ENCODE results near the gene SHOX. TPM values are rescaled to one million over a fixed set of nuclear protein-coding genes. Genes with fewer than 3 reads are reported as not detected.
"Not testable (repeated sequence)": the region's sequence is repeated elsewhere in the genome, so short reads cannot be mapped to it uniquely, and the experiment has no call there.

Gene SHOX
- total and polyA plus RNA-seq, 12 donors, result not detected

- Histone ChIP-seq H3K27ac (no peak overlapping the region), H3K27me3 (peaks cover 22% of the 10 kb centered on the region), H3K9me3 (replicated peaks in 1 of 3) (no peaks in the 10 kb centered on the region), H3K4me3 (no peak overlapping the region), H3K4me1 (replicated peaks in 1 of 2) (no peaks in the 10 kb centered on the region), H3K36me3 (replicated peaks in 1 of 2) (no peaks in the 10 kb centered on the region)
- WGBS, 4 donors, result 56 to 74% (median 62%) methylated on average over 5 to 8 of the region's 8 CpGs
- TF ChIP-seq CTCF (IDR thresholded peaks at IDR 0.05) (no peak), POLR2A (IDR thresholded peaks at IDR 0.05) (no peak)
- intact Hi-C loops (cut with DNase I), result no loop called here
- DNase-seq, result peak in 1 of 7 donors; percentile 6
These were observed 12.7 kb upstream of the SHOX start for GRCh38 chrX:617891-618290.

GRCh38 chrX:618304-618703 lies 12.3 kb upstream of the SHOX start:
- H3K4me1 ChIP-seq (replicated peaks in 1 of 2); intact Hi-C loops (cut with DNase I); H3K9me3 ChIP-seq (replicated peaks in 1 of 3); H3K36me3 ChIP-seq (replicated peaks in 1 of 2); H3K27ac ChIP-seq; H3K4me3 ChIP-seq; DNase-seq: not testable (repeated sequence)
- peaks cover 22% of the 10 kb centered on the region for H3K27me3 ChIP-seq

- Histone ChIP-seq H3K9me3 (replicated peaks in 1 of 3) (no peaks in the 10 kb centered on the region), H3K4me3 (no peak overlapping the region), H3K36me3 (replicated peaks in 1 of 2) (no peaks in the 10 kb centered on the region), H3K27ac (no peak overlapping the region), H3K27me3 (peaks cover 25% of the 10 kb centered on the region), H3K4me1 (replicated peaks in 1 of 2) (no peaks in the 10 kb centered on the region)
- intact Hi-C loops (cut with DNase I), result no loop called here
- no peak for TF ChIP-seq POLR2A (IDR thresholded peaks at IDR 0.05)
- TF ChIP-seq CTCF (IDR thresholded peaks at IDR 0.05), result no peak
- 7 to 44% (median 14%) methylated on average over 3 to 54 of the region's 54 CpGs for WGBS, 4 donors
- DNase-seq, result peak in 1 of 7 donors; percentile 17
These were observed 11.7 kb upstream of the SHOX start for GRCh38 chrX:618761-619450.

- intact Hi-C loops (cut with DNase I), result no loop called here
- TF ChIP-seq CTCF (IDR thresholded peaks at IDR 0.05) (no peak), POLR2A (IDR thresholded peaks at IDR 0.05) (no peak)
- Histone ChIP-seq H3K27me3 (peaks cover 27% of the 10 kb centered on the region), H3K9me3 (replicated peaks in 1 of 3) (no peaks in the 10 kb centered on the region), H3K27ac (no peak overlapping the region), H3K4me1 (replicated peaks in 1 of 2) (no peaks in the 10 kb centered on the region), H3K36me3 (replicated peaks in 1 of 2) (no peaks in the 10 kb centered on the region), H3K4me3 (no peak overlapping the region)
- no peak for DNase-seq
- 0 to 5% (median 3%) methylated on average over 2 to 23 of the region's 23 CpGs for WGBS, 4 donors
These were observed 11.2 kb upstream of the SHOX start for GRCh38 chrX:619451-619811.
